Ammon's horn (tissue), 1 donor: ENCODE results near the gene GAS1.

ENCODE experiments used
- DNase-seq: peaks from one replicate; pipeline ENCODE4 v3.0.0-alpha.2; 2016; ENCODE audit warnings: low spot score

Gene GAS1, protein sequence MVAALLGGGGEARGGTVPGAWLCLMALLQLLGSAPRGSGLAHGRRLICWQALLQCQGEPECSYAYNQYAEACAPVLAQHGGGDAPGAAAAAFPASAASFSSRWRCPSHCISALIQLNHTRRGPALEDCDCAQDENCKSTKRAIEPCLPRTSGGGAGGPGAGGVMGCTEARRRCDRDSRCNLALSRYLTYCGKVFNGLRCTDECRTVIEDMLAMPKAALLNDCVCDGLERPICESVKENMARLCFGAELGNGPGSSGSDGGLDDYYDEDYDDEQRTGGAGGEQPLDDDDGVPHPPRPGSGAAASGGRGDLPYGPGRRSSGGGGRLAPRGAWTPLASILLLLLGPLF

DNA sequence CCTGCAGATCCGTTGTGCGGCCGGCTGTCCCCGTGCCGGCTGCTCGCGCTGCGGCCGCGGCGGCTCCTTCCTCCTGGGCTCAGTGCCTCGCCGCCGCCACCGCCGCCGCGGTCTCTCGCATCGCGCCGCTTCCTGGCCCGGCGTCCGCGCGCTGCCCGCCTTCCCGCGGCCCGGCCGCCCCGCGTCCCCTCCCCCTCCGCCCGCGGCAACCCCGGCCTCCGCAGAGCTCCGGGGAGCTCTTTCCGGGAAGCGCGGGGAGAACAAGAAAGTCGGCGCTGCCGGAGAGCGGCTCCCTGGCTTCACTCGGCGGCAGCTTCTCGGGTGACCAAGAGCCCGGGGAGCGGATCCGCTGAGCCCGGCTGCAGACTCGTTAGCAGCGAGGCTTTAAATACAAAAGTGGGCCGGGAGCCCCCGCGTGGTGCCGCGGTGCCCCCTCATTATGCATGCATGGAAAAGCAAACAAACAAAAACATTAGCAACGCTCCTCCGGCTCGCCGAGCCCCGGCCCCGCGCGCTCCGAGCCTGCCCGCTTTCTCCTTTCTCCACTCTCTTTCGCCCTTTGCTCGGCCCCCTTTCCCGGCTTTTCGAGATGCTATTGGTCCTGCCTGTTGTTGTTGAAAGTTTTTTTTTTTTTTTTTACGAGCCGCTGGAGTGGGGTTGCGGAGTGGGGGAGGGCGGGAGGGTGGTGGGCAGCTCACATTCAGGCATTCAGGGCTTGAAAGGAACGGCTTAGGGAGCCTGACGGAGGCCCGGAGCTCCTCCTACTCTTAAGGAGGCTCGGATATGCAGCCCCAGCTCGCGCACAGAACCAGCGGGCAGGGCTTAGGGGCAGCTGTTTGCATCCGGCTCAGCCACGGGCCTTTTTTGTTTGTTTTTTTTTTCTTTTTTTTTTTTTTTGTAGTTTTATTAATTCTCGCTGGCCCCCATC, at the start of gene GAS1:
TSS of gene GAS1 (minus strand) at position 361 of the 928 bp plus-strand sequence. CDS start 727 bp downstream, outside the sequence.
- peak; percentile 96 for DNase-seq

DNA sequence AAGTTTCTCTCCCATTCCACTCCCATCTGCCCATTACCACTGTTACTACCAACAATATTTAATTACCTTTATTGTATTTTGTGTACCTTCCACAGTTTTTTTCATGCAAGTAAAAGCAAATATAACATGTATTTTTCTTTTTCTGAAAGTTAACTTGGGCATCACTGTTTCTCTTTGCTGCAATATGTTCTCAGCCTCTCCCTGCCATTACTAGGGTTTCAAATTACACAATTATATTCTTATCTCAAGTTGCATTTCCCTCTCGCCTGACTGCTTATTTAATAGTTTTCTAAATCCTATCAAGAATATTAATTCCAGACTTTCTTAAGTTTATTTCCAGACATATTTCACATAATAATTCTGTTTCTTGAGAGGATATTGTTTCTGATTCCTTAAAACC, 46.9 kb upstream of the GAS1 start:
- DNase-seq: no peak

DNA sequence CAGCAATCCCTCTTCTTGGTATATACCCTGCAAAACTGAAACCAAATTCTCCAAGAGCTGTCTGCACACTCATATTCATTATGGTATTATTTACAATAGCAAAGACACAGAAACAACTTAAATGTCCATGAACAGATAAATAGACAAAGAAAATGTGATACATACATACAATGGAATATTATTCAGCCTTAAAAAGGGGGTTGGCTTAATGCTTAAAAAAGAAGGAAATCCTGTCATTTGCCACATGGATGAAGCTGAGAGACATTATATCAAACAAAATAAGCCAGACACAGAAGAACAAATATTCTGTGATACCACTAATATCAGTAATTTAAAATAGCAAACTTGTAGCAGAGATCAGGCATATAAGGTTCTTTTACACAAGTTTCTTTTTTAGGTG, 46.5 kb upstream of the GAS1 start:
- no peak for DNase-seq

DNA sequence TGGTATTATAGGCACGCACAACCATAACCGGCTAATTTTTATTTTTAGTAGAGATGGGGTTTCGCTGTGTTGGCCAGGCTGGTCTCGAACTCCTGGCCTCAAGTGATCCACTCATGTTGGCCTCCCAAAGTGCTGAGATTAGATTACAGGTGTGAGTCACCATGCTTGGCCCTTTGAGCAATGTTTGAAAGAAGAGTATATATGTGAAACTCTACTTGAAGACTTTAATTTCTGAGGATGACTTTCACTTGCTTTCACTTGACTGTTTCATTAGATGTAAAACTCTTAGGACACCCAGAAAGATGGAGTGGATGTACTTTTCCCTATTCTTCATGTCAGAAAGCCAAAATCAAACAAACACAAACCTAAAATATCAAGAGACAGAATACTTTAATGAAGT, 43.8 kb upstream of the GAS1 start:
- no peak for DNase-seq

DNA sequence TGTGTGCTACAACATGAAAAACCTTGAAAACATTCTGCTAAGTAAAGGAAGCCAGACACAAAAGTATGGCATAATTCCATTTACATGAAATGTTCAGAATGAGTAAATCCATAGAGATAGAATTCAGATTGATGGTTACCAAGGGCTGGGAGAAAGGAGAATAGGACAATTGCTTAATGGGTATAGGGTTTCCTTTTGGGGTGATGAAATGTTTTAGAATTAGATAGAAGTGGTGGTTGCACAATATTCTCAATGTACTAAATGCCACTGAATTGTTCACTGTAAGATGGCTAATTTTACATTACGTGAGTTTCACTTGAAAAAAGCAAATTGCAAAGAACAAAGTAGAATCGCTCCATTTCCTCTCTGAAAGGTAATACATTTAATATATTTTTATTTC, 43.0 kb upstream of the GAS1 start:
- no peak for DNase-seq

DNA sequence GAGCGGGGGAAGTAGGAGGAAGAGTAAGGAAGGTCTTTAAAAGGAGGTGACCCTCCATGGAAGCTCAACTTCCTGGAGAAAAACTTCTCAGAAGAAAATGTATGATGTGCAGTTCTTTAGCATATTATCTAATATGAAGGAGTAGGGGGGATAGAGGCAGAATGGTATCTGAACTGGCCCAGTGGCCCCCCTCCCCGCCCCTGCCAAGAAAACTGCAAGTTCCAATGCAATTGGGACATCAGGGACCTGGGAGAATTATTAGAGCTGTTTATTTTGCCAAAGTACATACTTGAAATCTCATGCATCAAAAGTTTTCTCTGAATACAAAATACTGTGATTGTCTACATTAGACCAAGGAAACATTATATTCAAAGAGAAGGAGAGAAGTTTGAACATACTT, 40.6 kb upstream of the GAS1 start:
- DNase-seq: no peak

DNA sequence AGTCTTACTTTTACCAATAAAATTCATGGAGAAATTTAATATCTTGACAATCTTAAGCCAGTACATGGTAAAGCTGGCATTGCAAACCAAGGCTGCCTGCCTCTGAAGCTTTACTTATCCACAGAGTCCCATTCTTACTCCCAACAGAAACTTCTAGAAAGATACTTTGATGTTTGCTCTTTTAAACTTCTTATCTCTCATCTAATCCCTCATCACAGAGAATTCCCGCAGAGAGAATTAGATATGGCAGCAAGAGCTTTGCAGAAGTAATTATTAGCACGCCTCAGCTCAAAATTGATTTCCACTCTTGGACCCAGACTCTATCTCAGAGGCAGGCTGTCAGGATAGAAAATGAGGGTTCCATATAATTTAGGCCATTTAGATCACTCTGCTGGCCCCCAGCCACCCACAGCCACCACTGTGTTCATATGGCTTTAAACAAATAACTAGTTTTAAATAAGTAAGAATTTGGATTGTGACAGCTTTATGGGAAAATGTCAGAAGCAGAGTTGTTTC, 37.9 kb upstream of the GAS1 start:
- no peak for DNase-seq

DNA sequence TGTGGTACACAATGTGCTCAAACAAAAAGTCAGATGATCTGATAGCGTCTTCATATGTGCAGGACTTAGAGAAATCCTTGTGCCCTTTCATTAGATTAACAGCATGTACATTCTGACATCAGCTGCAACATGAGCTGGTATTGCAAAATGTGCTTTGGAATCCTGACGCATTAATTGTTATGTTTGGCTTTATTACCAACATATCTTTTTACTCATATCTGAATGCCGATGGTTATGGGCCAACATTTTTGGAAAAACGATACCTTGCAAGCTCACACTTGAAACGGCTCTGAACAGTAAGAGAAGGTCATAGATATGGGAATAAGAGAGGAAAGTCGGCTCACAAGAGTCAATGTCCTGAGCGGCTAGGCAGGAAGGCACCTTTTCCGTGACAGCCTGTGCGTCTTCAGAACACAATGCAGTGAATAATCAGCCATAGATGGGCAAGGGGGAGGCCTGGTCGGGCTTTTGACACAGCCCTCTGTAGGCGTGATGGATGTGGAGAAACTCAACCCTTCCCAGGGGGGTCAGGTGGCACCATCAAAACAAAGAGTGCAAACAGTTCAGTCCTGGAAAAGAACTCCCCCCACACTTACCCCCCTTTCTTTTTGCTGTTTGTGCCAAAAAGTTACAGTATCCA, 36.4 kb upstream of the GAS1 start:
- DNase-seq: no peak

DNA sequence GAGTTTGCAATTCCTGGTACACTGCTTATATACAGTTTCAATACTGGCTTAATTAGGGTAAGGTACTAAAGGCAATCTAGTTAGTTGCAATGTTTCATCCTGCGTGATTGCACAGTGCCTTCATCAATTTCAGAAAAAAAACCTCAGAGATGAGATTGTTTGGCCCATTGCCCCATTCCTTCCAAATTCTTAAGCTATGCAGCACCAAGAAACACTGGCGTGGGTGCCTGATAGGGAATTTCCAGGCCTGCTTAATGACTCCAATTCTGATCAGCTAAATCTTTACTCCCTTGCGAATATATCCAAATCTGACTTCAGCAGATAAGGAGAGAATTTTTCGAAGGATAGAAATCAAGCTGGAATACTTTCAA, 35.9 kb upstream of the GAS1 start:
- DNase-seq: no peak

DNA sequence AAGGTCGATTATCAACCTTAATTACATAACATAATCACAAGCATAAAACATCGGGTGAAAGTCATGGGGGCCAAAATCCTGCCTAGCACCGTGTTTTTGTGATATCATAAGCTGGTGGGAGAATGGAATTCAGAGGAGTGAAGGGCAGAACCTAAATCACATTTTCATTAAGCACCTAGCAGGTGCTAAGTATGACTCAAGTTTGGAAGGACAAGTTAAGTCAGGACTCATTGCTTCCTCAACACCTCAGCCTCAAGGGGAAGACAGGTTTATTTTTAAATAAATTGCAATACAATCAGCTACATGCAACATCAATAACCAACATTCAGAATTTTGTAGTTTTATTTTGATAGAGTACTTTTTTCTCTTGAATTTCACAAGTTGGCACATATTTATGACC, 33.5 kb upstream of the GAS1 start:
- no peak for DNase-seq

DNA sequence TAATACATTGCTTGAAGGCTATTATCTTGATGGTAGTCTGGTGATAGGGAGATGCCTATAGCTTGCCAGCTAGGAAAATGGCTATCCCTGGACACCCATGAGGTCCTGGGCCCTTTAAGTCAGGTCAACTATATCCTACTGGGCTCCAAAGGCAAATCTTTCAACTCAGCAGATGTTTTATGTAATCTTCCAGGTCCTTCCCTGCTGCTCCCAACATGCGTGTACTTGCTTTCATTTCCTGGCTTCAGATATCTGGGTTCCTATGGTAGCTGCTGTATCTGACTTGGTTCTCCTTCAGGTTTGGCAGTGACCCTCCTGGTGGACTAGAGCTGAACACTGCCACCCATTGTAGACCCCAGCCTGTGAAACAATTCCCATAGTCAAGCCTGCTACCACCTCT, 32.4 kb upstream of the GAS1 start:
- DNase-seq: no peak

DNA sequence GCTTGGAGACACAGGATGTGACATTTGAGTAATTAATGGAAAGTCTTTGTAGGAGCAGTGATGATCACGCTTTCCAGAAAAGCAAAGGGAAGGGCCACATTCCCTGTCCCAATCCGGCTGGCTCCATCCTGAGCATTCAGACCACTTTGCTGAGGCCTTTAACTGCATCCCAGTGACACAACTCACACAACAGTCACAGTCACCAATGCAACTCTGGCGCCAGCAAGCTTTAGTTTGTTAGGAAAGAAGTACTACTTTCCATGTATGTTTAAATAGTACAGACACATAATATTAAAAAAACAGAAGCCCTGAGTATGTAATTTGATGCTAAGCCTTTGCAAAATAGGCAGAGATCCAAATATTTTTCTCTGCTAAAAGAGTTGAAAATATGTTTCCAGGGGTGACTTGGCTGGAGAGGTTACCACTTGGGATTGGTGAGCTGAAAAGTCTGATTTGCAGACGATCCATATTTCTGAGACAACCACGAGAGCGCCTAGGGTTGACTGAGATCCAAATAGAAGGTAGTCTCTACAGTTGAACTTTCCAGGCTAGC, 31.7 kb upstream of the GAS1 start:
- no peak for DNase-seq

DNA sequence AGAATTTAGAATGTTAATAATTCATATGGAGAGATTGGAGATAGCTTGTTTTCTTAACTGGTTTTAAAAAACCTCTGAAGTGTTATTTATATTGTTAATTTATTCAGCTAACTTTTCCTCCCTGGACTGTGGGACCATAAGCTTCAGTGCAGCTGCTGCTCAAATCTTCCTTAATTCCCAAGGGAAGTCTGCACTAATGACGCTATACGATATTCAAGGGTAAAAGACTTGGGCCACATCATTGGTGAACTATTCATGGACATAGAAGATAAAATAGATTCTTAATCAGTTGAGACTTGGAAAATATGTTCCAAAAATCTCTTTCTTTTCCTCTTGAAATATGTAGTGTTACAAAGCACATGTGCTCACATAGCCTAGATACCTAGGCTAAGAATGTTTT, 31.1 kb upstream of the GAS1 start:
- no peak for DNase-seq

DNA sequence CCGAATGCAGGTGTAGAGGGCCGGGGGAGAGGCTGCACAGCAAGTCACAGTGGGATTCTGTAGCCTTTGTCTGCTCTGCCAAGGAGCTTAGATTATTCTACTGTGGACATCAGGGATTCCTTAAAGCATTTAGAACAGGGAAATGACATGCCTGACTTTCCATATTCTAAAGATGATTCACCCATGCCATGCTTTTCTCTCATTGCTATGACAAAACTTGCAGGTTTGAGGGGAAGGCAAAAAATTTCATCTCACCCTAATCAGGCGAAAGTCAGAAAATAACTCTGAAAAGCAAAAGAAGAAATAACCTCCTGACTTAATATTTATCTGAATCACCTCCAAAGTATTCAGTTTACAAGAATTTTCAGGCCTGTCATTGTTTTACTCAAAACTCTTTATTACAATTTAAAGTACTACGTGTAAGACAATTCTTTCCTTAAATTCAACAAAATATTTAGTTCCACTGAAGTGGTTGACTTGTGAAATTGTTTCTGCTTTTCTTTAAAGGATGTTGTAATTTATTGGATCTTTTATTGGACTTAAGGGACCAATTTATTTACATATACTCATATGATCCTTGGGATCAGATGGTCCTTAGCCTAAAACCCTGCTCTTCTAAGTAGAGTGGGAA, 30.0 kb upstream of the GAS1 start:
- DNase-seq: no peak

DNA sequence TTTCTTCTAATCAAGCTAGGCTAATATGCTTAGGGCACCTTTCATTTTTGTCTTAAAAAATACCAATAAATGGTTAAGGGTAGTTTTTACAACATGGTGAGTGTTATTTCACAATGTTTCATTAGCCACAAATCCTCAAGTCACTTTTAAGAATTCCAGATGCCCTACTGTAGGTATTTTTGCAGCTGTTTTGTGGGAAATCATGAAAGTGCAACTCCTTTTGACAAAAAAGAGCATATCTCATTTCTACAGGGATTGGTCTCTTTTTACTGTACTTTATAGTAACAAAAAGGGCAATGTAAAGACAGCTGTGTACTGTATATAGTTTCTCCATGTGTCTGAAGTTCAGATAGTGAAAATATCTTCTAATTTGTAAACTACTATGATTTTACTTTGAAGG, 28.3 kb upstream of the GAS1 start:
- DNase-seq: no peak

DNA sequence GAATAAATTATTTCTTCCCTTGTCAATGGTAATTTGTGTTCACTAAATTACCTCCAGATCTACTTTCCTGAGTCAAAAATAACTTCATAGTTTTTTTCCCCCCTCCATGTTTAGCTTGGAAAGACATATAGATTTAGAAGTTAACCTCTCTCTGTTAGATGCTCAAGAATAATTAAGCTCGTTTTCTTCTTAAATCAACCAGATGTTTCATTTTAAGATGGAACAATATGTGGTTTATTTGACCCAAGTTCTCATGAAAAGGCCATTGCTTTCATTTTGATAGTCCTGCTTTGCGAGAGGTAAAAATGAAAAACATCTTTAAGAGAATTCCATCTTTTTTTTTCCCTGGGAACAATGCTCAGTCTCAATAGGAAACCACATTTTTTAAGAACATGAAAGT, 27.7 kb upstream of the GAS1 start:
- DNase-seq: no peak

DNA sequence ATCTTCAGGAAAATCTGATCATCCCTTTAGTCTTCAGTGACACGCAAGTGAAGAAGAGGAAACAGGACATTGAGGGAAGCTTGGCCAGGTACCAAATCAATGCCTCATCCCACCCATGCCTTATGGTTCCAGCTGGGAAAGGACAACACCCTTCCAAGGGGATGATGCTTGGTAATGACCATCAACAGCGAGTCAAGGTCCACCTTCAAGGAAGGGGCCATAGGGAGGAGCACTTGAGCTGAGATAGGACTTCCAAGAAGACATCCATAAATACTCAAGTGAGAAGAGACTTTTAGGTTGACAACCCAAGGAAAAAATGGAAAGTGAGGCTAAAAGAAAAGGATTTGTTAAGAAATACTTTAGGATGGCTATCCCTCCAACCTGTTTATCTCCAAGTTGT, 27.1 kb upstream of the GAS1 start:
- DNase-seq: no peak

DNA sequence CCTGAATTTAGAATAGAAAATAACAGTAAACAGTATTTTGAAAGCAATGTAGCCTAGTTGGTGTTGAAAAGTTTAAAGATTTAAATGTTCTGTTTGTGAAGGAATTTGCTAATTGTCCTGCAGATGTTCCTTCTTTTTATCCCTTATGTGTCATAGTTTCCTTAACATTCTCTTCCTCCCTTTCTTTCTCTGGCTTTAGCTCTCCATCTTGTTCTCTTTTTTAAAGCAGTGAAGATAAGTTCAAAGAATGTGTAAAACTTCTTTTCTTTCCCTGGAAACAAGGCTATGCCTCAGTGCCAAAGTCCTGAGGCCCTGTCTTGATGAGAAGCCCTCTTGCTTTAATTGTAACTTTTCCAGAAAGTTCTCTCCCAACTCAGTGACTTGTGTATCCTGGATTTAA, 24.4 kb upstream of the GAS1 start:
- no peak for DNase-seq

DNA sequence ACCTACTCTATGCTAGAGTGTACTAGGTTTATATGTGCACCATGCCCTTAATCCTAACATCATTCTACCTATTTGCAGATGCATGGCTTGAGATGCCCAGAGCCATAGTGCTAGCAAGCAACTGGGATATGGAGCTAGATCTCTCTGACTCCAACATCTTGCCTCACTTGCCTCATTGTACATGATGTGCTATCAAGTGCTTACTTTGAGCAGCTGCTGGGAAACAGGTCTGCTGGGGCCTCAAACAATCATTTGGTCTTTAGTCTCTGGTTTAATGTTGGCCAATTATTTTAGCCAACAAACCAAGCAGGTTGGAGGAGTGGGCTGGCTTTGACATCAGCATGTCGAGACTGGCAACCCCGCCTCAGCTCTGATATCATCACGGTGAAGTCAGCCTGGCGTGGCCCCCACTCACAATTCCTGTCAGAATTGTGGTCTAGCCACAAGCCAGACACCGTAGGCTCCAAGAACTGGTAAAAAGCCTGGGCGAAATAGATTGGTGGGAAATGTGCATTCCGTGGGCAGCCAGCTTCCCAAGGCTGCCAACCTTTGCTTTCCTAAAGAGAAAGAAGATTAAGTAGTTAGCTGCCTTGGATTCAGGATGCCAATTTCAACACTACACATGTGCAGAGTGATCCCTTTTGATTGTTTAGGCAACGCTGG, 21.1 kb upstream of the GAS1 start:
- no peak for DNase-seq

DNA sequence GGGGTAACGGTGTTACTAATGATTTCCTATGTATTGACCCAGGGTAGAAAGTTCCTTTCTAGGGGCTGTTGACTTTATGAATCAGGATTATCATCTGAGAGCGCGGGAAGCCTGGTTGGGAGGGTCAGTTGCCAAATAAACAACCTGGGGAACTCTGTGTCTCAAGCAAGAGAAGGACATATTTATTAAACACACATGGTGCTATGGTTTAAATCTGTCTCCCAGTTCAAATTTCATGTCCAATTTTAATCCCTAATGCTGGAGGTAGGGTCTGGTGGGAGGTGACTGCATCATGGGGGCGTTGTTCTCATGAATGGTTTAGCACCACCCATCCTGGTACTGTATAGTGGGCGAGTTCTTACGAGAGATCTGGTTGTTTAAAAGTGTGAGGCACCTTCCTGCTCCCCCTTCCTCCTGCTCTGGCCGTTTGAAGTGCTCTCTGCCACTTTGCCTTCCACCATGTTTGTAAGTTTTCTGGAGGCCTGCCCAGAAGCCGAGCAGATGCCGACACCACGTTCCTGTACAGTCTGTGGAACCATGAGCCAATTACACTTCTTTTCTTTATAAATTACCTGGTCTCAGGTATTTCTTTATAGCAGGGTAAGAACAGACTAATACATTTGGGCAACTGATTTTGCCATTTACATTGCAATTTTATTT, 19.7 kb upstream of the GAS1 start:
- no peak for DNase-seq
